MM.1S (cell line): ENCODE data around the gene RAD21L1.

Experiments
- CTCF ChIP-seq: fragments of 300-600 bp; sonication (generic); IDR thresholded peaks from 2 replicates; pipeline ENCODE4 v1.5.1; 2016; ENCODE audit warnings: antibody characterized with exemption, low read length, mixed read lengths
- EZH2 ChIP-seq: fragments of 300-600 bp; sonication (generic); optimal IDR thresholded peaks from 2 replicates; pipeline ENCODE3; 2017; ENCODE audit warnings: low read depth, mild to moderate bottlenecking, antibody characterized with exemption, low read length, mixed read lengths
- EZH2phosphoT487 ChIP-seq: fragments of 300-600 bp; sonication (generic); IDR thresholded peaks from 2 replicates; pipeline ENCODE4 v1.6.1; 2018; ENCODE audit warnings: antibody characterized with exemption, low read length

GRCh38 chr20:1206366-1207148 lies 19.3 kb upstream of the RAD21L1 start:
- TF ChIP-seq CTCF, result no peak
- TF ChIP-seq EZH2, result no peak
- no peak for TF ChIP-seq EZH2phosphoT487
